ENCODE measurements around the gene DDIT4. TPM values are rescaled to one million over a fixed set of nuclear protein-coding genes. Genes with fewer than 3 reads are reported as not detected.
A peak's percentile ranks its signal among the peaks of the same experiment; 100 is the strongest.

The DDIT4 gene
- total and polyA plus RNA-seq, 3 experiments from 2014 or later = 144 to 183 (median 156) TPM

DNA sequence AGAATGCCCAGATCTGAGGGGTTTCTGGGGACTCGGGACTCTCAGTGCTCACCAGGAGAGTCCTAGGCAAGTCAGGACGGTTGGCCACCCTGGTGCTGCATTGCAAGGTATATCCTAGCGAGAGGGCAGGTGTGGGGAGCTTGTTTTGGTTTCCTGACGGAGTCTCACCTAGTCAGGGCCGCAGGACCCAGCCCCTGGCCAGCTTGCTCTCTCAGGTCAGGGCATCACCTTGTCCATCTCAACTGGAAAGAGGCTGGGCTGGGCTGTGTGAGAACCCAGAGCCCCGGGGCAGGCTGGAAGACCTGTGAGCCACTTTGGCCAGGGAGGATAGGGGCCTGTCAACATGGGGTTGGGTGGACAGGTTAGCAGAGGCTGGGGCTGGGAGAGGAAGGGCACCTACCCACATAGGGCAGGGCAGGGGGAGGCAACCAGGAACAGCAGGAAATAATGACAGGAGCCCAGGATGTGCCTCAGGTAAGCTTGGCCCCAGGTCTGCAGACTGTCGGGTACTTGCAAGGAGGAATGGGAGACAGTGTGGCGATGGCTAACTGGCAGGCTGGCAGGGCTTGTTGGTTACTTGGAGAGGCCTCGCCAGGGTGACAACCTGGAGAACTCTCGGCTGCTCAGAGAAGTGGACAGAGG, 49.5 kb downstream of the DDIT4 start:
- Histone ChIP-seq H3K27me3 (ENCODE audit: insufficient read depth, low read length, poor library complexity, severe bottlenecking) (no peaks in the 10 kb centered on the region), H3K27ac (ENCODE audit: low read depth, low read length) (peak overlapping the region; percentile 89), H3K4me1 (ENCODE audit: insufficient read depth, low read length) (peaks cover 72% of the 10 kb centered on the region), H3K4me3 (ENCODE audit: low read length) (no peak overlapping the region), H3K36me3 (ENCODE audit: insufficient read depth, low read length) (no peaks in the 10 kb centered on the region), H3K9me3 (ENCODE audit: low read length) (no peaks in the 10 kb centered on the region)
- ChIA-PET POLR2A (interaction anchor here (0.5 to 1.3 kb wide), 3 partner anchors 8 to 52 kb away, joined by 3 to 5 read pairs (median 5); no protein-coding TSS in a partner anchor), CTCF (interaction anchor here (0.8 to 2.2 kb wide), 3 partner anchors 9 to 28 kb away, joined by 3 to 9 read pairs (median 3); no protein-coding TSS in a partner anchor)
- Mint-ChIP-seq H3K4me3 (no peak overlapping the region), H3K4me1 (peaks cover 61 to 77% (median 67%) of the 10 kb centered on the region in 3 donors), H3K27me3 (peaks cover 0 to 1% of the 10 kb centered on the region in 2 donors), H3K9me3 (no peaks in the 10 kb centered on the region), H3K36me3 (no peaks in the 10 kb centered on the region), H3K27ac (peak overlapping the region in 7 of 8 donors; percentile 53 to 99 (median 78))
- DNase-seq = no peak

DNA sequence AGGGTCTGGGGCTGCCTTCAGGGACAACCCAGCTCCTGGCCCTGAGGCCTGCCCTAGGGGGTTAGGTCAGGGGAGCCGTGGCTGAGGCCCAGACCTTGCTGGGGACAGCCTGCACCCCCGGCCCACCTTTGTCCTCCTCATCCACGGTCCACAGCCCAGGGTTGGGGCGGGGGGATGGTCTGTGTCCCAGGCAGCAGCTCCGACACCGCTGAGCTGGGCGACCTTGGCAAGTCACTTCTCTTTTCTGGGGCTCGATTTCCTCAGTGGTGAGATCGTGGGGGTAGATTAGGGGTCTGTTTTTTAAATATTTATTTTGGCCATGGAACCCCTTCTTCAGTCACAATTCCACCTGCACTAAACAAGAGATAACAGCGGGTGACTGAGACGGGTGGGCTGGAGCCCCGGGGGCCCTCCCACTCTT, 50.1 kb downstream of the DDIT4 start:
- no peak for DNase-seq
- ChIA-PET POLR2A (interaction anchor here (1.2 kb wide), 1 partner anchor 21 kb away, joined by 3 read pairs; no protein-coding TSS in a partner anchor), CTCF (interaction anchor here (1.0 to 2.2 kb wide), 2 partner anchors 8 to 29 kb away, joined by 3 to 9 read pairs; no protein-coding TSS in a partner anchor)
- H3K9me3 Mint-ChIP-seq = no peaks in the 10 kb centered on the region
- Histone ChIP-seq H3K36me3 (ENCODE audit: insufficient read depth, low read length) (no peaks in the 10 kb centered on the region), H3K4me3 (ENCODE audit: low read length) (no peak overlapping the region), H3K4me1 (ENCODE audit: insufficient read depth, low read length) (peaks cover 72% of the 10 kb centered on the region), H3K27ac (ENCODE audit: low read depth, low read length) (peak overlapping the region; percentile 89), H3K9me3 (ENCODE audit: low read length) (no peaks in the 10 kb centered on the region), H3K27me3 (ENCODE audit: insufficient read depth, low read length, poor library complexity, severe bottlenecking) (no peaks in the 10 kb centered on the region)
- H3K4me3 Mint-ChIP-seq = no peak overlapping the region
- no peaks in the 10 kb centered on the region for H3K36me3 Mint-ChIP-seq
- peak overlapping the region in 4 of 8 donors; percentile 32 to 78 (median 60) for H3K27ac Mint-ChIP-seq
- peaks cover 58 to 77% (median 67%) of the 10 kb centered on the region in 3 donors for H3K4me1 Mint-ChIP-seq
- peaks cover 0 to 1% of the 10 kb centered on the region in 2 donors for H3K27me3 Mint-ChIP-seq

Other genes starting within 250 kb of the DDIT4 start
- 10 to 100 TPM; 63.0 to 69.2 TPM for gene SPOCK2, start 185.4 kb upstream of the DDIT4 start, total RNA-seq
- gene SPOCK2, start 185.4 kb upstream of the DDIT4 start, polyA plus RNA-seq = 202 TPM
- gene ANAPC16, start 57.9 kb upstream of the DDIT4 start, total RNA-seq = 10 to 100 TPM; 68.1 to 78.3 TPM
- gene ANAPC16, start 57.9 kb upstream of the DDIT4 start, polyA plus RNA-seq = 329 TPM
- gene ASCC1, start 57.6 kb upstream of the DDIT4 start, total RNA-seq = 10 to 100 TPM; 36.3 to 43.2 TPM
- gene ASCC1, start 57.6 kb upstream of the DDIT4 start, polyA plus RNA-seq = 19.1 TPM
- 10 to 100 TPM; 29.4 to 30.4 TPM for gene DNAJB12, start 81.0 kb downstream of the DDIT4 start, total RNA-seq
- 28.0 TPM for gene DNAJB12, start 81.0 kb downstream of the DDIT4 start, polyA plus RNA-seq

Data from CD8-positive, alpha-beta memory T cell (primary cell).